ENCODE data around the gene GALNT14.

DNA sequence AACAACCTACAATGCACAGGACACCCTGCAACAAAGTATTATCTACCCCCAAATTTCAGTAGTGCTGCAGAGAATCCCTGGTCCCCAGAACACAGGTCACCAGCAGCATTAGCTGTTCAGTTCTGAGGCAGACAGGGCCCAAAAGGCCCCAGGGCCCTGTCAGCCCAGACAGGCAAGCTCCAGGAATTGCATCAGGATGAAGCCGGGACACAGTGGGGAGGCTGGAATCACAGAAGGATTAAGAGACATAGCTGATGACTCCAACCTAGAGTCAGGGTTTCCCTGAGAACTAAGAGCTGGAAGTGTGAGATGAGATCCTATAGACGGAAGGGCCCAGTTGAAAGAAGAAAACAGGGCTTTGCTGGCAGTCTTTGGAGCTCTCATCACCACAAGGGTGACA is 148.1 kb downstream of the GALNT14 start:
- TF ChIP-seq, protein P1, sequence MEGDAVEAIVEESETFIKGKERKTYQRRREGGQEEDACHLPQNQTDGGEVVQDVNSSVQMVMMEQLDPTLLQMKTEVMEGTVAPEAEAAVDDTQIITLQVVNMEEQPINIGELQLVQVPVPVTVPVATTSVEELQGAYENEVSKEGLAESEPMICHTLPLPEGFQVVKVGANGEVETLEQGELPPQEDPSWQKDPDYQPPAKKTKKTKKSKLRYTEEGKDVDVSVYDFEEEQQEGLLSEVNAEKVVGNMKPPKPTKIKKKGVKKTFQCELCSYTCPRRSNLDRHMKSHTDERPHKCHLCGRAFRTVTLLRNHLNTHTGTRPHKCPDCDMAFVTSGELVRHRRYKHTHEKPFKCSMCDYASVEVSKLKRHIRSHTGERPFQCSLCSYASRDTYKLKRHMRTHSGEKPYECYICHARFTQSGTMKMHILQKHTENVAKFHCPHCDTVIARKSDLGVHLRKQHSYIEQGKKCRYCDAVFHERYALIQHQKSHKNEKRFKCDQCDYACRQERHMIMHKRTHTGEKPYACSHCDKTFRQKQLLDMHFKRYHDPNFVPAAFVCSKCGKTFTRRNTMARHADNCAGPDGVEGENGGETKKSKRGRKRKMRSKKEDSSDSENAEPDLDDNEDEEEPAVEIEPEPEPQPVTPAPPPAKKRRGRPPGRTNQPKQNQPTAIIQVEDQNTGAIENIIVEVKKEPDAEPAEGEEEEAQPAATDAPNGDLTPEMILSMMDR (IDR thresholded peaks at IDR 0.05; ENCODE audit: low read length): no peak
- no peak for TF ChIP-seq EZH2 (optimal IDR thresholded peaks at IDR 0.05; ENCODE audit: low read depth, low read length)
